Body of pancreas (tissue), 4 donors: ENCODE measurements around the gene PCDHB11.

ENCODE experiments used
- CTCF ChIP-seq, 7 experiments: fragments of 450-650 bp in 4 of 7; fragments of 200-600 bp in 3 of 7; sonication (generic) in 3 of 7; IDR thresholded peaks; one replicate each; pipeline ENCODE4 v1.5.1; 2016 to 2019; ENCODE audit warnings: antibody characterized with exemption in 7 of 7
- POLR2A ChIP-seq, 3 donors: fragments of 450-650 bp; IDR thresholded peaks; one replicate each; pipeline ENCODE4 v1.6.1; 2016; ENCODE audit warnings: antibody characterized with exemption in 3 of 3, mild to moderate bottlenecking in 2 of 3

GRCh38 chr5:141155540-141156374 lies 43.7 kb upstream of the PCDHB11 start:
- TF ChIP-seq CTCF (IDR thresholded peaks at IDR 0.05) (no peak), POLR2A (IDR thresholded peaks at IDR 0.05) (no peak)
